A673 (cell line): Measurements from ENCODE around the gene KRT4.

Source experiments
- EZH2 ChIP-seq: fragments of 200-600 bp; sonication (generic); IDR thresholded peaks from 2 replicates; pipeline ENCODE4 v1.6.1; 2017; ENCODE audit warnings: borderline replicate concordance, low read depth, mild to moderate bottlenecking, mixed read lengths, antibody characterized with exemption, low read length; ENCODE audit not compliant: poor library complexity, severe bottlenecking
- TF ChIP-seq, protein P1 (sequence below): fragments of 300-800, 200-600 bp; sonication (generic); conservative IDR thresholded peaks from 2 replicates; pipeline ENCODE4 v1.5.1; 2017; ENCODE audit warnings: low read depth, mild to moderate bottlenecking, antibody characterized with exemption, low read length, moderate library complexity, mixed read lengths

GRCh38 chr12:52848661-52849255, 34.8 kb upstream of the KRT4 start, which contains the start of gene KRT78:
- TF ChIP-seq, protein P1, sequence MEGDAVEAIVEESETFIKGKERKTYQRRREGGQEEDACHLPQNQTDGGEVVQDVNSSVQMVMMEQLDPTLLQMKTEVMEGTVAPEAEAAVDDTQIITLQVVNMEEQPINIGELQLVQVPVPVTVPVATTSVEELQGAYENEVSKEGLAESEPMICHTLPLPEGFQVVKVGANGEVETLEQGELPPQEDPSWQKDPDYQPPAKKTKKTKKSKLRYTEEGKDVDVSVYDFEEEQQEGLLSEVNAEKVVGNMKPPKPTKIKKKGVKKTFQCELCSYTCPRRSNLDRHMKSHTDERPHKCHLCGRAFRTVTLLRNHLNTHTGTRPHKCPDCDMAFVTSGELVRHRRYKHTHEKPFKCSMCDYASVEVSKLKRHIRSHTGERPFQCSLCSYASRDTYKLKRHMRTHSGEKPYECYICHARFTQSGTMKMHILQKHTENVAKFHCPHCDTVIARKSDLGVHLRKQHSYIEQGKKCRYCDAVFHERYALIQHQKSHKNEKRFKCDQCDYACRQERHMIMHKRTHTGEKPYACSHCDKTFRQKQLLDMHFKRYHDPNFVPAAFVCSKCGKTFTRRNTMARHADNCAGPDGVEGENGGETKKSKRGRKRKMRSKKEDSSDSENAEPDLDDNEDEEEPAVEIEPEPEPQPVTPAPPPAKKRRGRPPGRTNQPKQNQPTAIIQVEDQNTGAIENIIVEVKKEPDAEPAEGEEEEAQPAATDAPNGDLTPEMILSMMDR: no peak
- TF ChIP-seq EZH2: no peak
